Measurements from ENCODE around the gene ILKAP.

ILKAP gene

GRCh38 chr2:238126338-238126737 lies 77.2 kb downstream of the ILKAP start:
- in situ Hi-C loops (cut with HindIII; ENCODE audit: low sequenced_read_pairs) = no loop called here

DNA sequence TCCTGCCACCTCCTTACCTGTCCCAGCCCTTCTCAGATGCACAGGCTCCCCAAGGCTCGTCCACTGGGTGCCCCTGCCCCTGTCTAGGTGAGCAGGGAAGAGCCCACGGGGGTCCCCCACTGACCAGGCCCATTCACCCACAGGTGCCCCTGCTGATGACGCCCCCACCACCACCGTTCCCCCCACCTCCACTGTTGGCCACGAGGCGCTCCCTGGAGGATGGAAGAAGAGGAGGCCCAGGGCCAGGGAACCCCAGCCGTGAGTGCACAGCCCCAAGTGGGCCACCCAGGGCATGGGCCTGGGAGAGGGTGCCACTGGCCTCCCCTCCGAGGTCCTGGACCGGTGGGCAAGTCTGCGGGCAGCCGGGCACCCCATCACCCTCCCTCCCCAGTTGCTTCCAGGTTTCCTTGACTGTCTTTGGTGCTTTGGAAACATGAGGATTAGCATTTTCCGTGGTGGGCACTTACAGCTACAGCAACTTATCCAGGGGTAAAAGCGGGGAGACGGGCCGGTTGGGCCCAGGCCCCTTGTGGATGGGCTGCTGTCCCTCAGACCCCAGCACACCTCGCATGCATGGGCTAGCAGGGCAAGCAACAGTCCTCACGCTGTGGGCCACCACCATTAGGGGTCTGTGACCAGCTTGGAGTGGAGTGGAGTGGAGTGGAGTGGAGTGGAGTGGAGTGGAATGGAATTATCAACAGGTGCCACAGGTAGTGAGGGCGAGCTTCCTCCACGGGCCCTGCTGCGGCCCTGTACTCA lies 78.2 kb downstream of the ILKAP start:
- in situ Hi-C loops (cut with HindIII; ENCODE audit: low sequenced_read_pairs) = no loop called here

DNA sequence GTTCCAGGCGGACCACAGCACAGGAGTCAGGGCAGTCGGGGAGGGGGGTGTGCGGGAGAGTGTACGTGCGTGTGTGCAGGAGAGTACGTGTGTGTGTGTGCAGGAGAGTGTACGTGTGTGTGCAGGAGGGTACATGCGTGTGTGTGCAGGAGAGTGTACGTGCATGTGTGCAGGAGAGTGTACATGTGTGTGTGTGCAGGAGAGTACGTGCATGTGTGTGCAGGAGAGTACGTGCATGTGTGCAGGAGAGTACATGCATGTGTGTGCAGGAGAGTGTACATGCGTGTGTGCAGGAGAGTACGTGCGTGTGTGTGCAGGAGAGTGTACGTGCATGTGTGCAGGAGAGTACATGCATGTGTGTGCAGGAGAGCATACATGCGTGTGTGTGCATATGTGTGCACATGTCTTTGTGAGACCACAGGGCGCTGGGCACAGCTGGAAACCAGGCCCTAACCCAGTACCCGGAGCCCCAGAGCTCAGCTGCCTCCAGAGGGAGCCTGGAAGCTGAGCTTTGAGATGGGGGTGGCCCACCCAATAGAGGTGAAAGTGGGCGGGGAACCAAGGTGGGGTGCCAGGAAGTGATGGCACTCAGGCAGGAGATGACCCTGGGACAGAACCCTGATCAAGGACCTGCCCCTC lies 78.9 kb downstream of the ILKAP start:
- in situ Hi-C loops (cut with HindIII; ENCODE audit: low sequenced_read_pairs) = no loop called here

GRCh38 chr2:238123991-238124470 lies 79.5 kb downstream of the ILKAP start:
- in situ Hi-C loops (cut with HindIII; ENCODE audit: low sequenced_read_pairs) = no loop called here

GRCh38 chr2:238123218-238123971 lies 80.1 kb downstream of the ILKAP start:
- in situ Hi-C loops (cut with HindIII; ENCODE audit: low sequenced_read_pairs) = no loop called here

- in situ Hi-C loops (cut with HindIII; ENCODE audit: low sequenced_read_pairs) = no loop called here
Observed at GRCh38 chr2:238122287-238123217, 80.9 kb downstream of the ILKAP start.

DNA sequence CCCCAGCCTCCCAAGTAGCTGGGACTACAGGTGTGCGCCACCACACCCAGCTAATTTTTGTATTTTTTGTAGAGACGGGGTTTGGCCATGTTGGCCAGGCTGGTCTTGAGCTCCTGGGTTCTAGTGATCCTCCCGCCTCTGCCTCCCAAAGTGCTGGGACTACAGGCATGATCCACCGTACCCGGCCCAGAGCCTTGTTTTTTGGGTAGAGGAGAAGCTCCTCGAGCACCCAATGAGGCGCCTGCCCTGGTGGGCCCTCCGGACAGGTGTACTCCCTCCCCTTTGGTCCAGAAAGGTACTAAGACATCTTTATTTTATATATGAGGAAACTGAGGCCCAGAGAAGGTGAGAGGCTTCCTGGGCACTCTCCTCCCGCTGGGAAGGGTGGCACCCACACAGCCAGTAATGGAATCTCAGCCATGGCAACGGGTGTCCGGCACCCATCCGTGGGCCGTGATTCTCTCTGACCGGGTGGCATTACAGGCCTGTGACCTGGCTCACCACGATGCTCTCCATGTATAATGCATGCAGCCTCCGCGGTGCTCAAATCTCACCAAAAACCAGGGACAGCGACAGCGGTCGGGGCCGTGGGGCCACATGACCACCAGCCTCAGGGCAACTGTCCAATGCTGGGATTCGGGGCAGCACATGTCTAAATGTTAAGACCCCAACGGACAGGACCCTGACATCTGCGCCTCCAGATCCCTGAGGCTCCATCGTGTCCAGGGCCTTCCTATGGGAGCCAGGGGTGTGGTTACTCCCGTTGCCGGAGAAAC lies 81.8 kb downstream of the ILKAP start:
- in situ Hi-C loops (cut with HindIII; ENCODE audit: low sequenced_read_pairs) = no loop called here

GRCh38 chr2:238120463-238121298 lies 82.8 kb downstream of the ILKAP start:
- in situ Hi-C loops (cut with HindIII; ENCODE audit: low sequenced_read_pairs) = no loop called here
